ENCODE measurements around the gene SIGLEC1.

SIGLEC1 gene

DNA sequence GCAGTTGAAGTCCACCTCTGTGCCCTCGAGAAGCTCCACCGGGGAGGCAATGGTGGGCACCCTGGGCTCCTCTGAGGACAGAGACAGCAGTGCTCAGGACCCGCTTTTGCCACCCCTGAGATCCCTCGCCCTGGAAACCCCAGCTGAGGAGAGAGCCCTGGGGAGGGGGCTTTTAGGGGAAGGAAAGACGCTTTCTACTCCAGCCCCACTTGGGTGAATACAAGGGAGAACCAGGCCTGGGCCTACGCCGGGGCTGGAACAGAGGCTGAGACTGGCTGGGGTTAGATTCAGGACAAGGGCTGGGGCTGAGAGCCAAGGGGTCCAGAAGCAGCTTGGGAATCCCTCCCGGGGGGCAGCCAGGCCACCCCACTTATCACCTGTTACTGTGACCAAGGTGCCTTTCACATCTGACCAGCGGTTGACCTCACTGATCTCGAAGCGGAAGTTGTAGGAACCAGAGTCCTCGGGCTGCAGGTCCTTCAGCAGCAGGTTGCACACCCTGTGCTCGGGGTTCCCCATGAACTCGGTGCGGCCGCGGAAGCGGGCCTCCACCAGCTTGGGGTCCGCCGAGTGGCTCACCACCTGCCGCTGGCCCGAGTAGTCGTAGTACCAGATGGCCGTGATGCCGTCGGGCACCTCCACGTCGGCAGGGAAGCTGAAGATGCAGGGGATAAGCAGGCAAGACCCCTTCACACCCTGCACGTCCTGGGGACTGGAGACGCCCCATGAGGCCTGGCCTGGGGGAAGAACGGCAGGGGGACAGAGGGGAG is 6.2 kb downstream of the SIGLEC1 start:
- intact Hi-C loops (cut with DNase I), result no loop called here
- DNase-seq, result peak in 2 of 10 donors; percentile 41 to 66

DNA sequence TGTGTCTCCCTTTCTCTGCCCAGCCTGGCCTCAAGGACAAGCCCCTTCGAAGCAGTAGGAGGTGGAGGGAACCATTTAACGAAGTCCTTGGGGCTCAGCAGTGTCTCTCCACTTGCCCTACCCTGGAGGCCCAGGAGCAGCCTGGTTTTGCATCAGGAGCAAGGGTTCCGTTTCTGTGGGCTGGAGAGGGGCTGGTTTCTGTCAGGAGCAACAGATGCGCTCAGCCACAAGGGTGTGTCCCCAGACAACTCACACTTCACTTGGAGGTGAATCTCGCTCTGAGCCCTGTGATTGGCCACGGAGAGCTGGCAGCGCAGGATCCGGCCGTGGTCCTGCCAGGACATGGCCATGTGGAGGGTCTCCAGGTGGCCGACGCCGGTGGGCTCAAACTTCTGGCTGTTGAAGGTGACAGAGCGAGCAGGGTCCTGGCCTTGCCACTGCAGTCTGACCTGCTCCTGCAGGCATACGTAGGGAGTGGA is 6.9 kb downstream of the SIGLEC1 start:
- intact Hi-C loops (cut with DNase I), result no loop called here
- peak in 2 of 10 donors; percentile 46 to 57 for DNase-seq

DNA sequence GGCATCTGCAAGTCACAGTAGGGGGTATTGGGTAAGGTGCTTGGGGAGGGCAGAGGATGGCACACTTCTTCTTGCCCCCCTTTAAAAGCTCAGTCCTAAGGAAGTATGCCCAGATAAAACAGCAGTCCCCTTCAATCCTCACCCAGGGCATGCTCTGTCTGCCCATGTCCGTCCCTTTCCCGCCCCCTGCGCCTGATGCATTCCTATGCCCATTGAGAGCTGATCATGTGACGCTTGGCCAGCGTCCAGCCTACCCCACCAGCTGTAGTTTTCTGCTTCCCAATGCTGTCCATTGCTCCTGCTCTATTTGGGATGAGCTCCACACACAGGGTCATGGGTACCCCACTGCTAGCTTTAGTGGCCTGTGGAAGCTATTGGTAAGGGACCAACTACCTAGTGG is 8.3 kb downstream of the SIGLEC1 start:
- intact Hi-C loops (cut with DNase I), result no loop called here
- peak in 2 of 10 donors; percentile 41 to 76 for DNase-seq

DNA sequence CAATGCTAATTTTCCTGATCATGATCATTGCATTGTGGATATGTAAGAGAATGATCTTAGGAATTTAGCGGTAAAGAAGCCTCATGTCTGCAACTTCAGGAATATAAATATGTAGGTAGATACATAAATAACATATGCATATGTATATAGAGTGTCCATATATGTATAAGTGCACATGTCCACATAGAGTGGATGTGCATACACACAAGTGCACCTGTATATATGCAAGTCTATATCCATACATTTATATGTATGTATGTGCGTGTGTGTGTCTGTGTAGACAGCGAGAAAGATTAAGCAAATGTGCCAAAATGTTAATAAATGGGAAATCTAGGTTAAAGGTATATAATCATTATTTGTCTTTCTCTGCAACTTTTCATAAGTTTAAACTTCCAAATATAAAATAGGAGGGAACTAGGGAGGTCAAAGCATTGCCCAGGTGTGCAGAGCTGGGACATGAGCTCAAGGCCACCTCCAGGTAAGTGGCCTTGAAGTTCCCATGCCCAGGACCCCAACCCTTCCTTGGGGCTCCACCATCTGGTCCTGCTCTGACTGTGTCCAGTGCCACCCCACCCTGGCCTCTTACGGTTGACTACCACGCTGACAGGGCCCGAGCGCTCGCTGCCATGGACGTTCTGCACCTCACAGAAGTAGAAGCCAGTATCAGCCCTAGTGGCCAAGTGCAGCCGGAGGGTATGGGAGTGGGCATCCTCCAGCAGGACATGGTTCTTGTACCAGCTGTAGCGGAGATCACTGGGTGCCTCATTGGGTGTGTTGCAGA is 9.6 kb downstream of the SIGLEC1 start:
- DNase-seq, result peak in 2 of 10 donors; percentile 33 to 76
- intact Hi-C loops (cut with DNase I), result no loop called here

DNA sequence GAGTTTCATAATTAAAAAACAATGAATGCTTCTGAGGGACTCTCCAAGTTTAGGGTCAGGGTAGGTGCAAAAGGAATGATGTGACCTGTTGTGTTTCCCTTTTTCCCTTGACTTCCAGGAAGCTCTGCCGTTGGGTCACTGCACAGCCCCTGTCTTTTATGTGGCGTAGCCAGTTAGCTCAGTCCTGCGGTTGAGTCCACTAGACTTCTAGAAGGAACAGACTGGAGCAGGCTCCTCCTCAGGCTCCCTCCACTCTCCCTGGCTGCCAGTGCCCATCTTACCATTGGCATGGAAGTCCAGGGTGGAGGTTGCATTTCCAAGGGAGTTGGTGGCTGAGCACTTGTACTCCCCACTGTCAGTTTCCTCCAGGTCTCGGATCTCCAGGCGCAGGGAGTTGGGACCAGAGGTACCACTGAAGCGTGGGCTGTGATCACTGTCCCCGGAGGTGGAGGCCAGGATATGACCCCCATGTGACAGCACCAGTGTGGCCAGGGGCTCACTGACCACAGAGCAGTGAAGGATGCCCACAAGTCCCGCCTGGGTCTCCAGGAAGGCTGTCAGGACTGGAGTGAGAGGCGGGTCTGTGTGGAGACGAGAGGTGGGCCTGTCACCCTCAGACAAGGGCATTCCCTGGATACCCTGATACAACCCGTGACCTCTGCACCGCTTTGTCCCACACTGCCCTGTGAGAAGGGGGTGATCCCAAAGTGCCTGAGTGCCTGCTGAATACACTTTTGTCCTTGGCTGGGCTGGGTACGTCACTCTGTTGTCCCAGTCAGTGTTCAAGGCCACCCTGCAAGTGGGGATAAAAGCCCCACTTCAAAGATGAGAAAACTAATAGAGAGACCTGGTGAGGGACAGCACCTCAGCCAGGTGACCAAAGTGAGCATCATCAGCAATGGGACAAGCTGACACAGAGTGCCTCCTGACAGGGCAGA is 11.1 kb downstream of the SIGLEC1 start:
- peak in 2 of 10 donors; percentile 47 to 51 for DNase-seq
- intact Hi-C loops (cut with DNase I), result no loop called here

DNA sequence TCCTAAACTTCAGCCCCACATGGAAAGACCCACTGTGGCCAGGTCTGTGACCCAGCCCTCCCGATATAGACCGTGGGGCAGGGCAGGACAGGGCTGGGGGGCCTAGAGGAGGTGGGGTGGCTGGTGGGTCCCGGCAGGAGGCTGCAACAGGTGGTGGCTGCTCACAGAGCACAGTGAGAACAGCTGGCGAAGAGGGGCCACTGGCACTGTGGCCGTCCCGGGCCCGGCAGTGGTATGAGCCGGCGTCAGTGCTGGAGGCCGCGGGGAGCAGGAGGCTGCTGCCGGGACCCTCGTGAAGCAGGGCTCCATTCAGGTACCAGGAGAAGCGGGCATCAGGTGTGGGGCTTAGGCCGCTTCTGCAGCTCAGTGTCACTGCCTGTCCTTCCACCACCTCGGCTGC is 13.4 kb downstream of the SIGLEC1 start:
- DNase-seq, result peak in 2 of 10 donors; percentile 46 to 55
- intact Hi-C loops (cut with DNase I), result no loop called here

DNA sequence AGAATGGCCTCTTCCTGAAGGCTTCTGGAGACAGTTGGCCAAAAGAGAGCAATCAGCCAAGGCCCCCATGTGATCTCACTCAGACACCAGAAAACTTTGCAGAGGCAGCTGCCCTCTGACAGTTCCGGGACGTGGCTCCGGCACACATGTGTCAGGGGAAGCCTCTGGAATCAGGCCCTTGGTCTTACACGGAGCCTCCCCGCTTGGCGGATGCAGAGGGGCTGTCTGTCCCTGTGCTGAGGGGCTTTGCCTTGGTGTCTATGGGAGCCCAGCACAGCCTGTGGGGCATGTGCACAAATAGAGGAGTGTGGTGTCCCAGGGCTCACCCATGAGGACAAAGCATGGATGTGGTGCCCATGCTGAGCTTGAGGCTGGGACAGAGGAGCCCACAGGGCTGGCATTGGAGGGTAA is 13.8 kb downstream of the SIGLEC1 start:
- DNase-seq, result peak in 2 of 10 donors; percentile 32 to 55
- intact Hi-C loops (cut with DNase I), result no loop called here

DNA sequence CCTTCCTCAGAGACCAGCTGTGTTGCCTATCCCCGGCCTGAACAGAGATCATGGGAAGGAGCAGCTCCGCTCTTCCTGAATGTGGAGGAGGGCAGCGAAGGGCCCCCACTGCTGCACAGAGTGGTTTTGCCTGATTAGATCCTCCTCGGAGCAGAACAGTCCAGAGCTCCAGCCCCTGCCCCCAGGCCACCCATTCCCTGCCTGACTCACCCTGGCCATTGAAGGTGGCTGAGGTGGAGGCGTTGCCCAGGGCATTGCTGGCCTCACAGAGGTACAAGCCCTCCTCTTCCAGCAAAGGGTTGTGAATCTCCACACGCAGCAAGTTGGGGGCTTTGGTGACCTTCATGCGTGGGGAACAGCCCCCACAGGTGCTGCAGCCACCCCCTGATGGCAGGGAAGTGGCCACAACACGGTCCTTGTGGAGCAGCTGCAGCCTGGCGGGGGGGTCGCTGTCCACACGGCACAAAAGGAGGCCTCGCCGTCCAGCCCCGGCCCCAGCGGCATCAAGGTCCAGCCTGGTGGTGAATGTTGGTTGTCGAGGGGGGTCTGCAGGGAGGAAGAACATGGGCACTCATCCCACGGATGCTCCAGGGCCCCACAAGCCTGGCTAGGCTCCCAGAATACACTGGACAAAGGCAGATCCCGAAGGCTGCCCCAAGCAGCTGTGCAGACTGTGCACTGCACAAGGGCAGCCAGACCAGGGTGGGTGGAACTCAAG is 14.7 kb downstream of the SIGLEC1 start:
- intact Hi-C loops (cut with DNase I), result no loop called here
- peak in 2 of 10 donors; percentile 60 to 62 for DNase-seq

DNA sequence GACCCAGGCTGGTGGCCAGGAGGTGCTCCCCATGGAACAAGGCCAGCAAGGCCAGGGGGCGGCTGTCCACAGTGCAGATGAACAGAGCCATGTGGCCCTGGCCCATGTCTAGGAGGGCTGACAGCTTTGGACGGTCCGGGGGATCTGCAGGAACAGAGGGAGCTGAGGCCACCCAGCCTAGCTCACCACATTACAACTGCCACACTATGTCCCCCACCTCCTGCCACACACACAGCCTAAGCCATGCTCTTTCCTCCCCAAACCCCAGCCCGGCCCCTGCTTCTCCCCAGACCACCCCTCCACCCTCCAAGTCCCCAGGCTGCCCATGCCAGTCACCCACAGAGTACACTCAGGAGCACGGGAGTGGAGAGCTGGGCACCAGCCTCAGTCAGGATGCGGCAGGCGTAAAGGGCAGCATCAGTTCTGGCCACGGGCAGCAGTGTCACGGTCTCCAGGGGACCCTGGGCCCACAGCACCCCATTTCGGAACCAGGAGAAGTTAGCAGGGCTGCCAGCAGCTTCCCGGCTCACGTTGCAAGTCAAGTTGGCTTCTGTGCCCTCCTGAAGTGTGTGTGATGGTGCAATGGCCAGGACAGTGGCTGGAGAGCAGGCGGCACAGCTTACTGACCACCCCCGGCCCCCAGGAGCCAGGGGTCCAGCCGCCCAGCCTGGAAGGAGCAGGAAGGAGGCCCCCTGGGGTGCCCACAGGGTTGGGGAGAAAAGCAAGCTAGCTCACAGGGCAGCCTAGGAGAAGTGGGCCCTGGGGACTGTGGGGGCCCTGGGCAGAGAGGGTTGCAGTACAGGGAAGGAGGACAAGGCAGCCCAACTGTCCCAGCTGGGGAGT is 15.4 kb downstream of the SIGLEC1 start:
- peak in 2 of 10 donors; percentile 52 to 62 for DNase-seq
- intact Hi-C loops (cut with DNase I), result no loop called here

DNA sequence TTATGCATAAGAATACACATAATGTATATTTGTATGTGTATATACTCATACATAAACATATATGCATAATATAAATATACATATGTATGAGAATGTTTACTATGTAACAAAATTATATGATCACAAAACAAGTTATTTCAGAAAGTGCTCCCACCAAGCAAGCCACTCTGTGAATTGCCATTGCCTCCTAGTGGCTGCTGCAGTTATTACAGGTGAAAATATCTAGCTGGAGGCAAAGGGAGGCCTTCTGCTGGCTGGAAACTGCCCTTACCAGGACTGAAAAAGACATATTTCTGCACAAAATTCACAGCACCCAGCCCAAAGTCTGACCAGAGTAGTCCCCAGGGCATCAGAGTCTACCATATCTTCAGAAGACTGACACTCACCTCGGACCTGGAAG is 16.2 kb downstream of the SIGLEC1 start:
- DNase-seq, result no peak
- intact Hi-C loops (cut with DNase I), result no loop called here

DNA sequence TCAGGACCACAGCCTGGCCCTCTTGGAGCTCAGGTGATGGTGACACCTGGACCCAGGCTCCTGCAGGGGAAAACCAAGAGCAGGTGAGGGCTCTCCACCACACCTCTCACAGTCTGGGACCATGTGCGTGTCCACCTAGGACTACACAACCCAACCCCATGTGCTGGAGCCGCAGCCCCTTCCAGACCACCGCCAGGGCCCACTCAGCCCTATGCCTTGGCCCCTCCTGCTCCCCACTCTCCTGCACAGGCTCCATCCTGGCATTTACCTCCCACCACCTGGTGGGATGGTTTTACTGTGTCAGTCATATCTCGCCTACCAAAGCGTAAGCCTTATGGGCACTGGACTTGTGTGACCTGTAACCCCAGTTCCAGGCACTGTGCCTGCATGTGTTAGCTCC is 17.5 kb downstream of the SIGLEC1 start:
- DNase-seq, result peak in 1 of 10 donors; percentile 53
- intact Hi-C loops (cut with DNase I), result no loop called here

DNA sequence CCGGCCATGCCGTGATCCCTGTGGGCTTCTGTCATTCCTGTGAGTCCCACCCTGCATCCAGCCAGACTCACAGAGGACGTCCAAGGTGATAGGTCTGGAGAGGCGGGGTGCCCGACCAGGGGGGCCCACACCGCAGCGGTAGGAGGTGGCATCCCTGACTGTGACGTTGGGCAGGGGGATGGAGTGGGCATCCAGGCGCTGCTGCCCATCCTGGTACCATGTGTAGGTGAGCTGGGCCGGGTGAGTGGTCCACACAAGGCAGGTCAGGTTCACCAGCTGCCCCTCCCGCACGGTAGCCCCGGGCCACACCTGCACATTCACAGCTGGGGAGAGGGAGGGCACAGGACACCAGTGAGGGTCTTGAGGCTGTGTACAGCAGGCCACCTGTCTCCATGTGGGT is 19.0 kb downstream of the SIGLEC1 start:
- no peak for DNase-seq
- intact Hi-C loops (cut with DNase I), result no loop called here

DNA sequence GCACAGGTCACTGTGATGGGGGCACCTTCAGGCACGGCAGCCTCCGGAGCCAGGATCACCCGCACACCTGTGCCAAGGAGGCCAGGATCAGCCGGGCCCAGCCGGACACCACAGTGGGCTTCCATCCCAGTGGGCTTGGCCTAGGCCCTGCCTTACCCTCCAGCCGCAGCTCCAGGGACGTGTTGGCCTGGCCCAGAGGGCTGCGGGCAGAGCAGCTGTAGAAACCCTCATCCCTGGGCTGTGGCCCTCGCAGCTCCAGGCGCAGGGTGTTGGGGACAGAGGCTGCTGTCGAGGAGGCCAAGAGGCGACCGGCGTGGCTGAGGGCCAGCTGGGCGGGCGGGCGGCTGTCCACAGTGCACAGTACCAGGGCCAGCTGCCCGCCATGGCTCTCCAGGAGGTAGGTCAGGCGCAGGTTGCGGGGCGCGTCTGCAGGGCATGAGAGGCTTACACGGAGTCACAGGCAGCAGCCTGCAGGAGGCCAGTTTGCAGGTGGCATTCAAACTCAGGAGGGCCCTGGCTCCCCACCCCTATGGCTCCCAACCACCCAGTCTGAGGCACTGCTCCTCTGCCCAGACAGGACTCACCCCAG is 19.6 kb downstream of the SIGLEC1 start:
- DNase-seq, result no peak
- intact Hi-C loops (cut with DNase I), result no loop called here

DNA sequence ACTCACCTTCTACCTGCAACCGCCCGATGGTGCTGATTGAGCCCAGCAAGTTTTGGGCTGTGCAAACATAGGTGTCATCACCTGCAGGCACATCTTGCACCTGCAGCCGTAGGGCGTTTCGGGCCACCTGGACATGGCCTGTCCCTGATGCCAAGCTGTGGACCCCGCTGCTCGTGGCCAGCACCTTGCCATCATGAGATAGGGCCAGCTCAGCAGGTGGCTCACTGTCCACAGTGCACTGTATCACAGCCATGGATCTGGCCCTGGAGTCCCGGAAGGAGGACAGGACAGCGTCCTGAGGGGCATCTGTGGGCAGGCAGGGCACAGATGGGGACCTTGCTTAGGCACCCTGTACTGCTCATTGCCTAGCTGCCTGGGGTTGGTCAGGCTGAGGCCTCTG is 20.5 kb downstream of the SIGLEC1 start:
- DNase-seq, result no peak
- intact Hi-C loops (cut with DNase I), result no loop called here

DNA sequence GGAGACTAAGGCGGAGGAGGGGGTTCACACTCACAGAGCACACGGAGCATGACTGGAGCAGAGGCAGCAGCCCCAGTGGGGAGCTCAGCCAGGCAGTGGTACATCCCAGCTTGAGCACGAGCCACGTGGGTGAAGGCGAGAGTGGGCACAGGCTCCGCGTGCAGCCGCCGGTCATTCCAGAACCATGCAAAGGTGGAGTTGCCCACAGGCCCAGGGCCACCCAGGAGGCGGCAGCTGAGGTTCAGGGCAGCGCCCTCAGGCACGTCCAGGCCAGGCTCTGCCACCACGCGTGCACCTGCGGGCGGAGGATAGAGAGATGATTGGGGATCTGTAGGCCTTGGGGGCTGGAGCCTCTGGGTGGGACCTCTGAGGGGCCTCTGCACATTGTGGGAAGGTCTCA is 21.1 kb downstream of the SIGLEC1 start:
- no peak for DNase-seq
- intact Hi-C loops (cut with DNase I), result no loop called here

DNA sequence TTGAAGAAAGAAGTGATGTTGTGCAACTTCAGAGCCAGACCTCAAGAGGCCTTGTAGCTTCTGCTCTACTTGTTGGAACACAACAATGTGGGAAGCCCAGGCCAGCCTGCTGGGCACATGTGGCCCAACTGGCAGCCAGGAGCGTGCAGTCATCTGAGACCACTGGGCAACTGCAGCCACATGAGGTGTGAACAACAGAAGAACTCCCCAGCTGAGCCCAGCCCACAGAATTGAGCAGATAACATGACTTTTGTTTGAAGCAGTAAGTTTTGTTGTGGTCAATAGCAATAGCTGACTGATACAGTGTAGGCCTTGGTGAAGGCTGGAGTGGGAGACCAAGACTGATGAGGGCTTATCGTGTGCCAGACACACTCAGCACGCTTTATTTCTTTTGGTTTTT is 22.0 kb downstream of the SIGLEC1 start:
- DNase-seq, result no peak
- intact Hi-C loops (cut with DNase I), result no loop called here

DNA sequence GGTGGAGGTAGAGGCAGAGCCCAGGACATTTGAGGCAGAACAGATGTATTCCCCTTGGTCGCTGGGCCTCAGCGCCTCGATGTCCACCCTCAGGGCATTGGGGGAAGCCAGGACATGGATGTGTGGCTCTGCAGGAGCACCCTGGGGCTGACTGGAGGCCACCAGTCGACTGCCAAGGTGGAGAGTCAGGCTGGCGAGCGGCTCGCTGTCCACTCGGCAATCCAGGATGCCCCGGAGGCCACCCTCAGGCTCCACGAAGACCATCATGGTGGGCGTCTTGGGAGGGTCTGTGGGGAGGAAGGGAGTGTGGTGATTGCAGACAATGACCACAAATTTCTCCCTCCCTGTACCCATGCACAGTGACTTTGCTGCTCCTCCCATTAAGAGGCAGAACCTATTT is 22.4 kb downstream of the SIGLEC1 start:
- DNase-seq, result no peak
- intact Hi-C loops (cut with DNase I), result no loop called here

DNA sequence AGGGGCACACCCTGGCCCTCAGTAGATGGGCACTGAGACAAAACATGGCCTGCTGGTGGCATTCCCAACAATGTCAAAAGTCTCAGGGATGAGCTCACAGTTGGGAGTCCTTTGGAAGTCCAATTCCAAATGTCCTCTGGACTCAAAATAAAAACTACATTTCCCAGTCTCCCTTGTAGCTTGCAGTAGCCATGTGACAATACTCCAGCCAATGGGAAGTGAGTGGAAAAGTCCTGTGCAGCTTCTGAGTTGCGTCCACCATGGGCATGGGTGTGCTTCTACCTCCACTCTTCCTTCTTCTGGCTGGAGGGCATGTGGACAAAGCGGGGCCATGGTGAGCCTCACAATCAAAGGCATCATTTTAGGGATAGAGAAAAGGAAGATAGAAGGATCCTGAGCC is 24.7 kb downstream of the SIGLEC1 start:
- DNase-seq, result peak in 2 of 10 donors; percentile 27 to 40
- intact Hi-C loops (cut with DNase I), result no loop called here
